Measurements from ENCODE around the gene LIPC.

The LIPC gene

GRCh38 chr15:58431221-58432149 is at the start of gene LIPC:
LIPC (plus strand) TSS chr15:58431991; CDS start chr15:58432033, 42 bp downstream.
- DNase-seq, result no peak

- DNase-seq, result peak; percentile 17 to 28
Observed at GRCh38 chr15:58383876-58384275, 47.9 kb upstream of the LIPC start.

- DNase-seq, result no peak
Observed at GRCh38 chr15:58384667-58385066, 47.1 kb upstream of the LIPC start.

GRCh38 chr15:58386081-58386480 is 45.7 kb upstream of the LIPC start:
- no peak for DNase-seq

- DNase-seq, result no peak
Observed at GRCh38 chr15:58386641-58387040, 45.1 kb upstream of the LIPC start.

- no peak for DNase-seq
Observed at GRCh38 chr15:58387130-58387529, 44.7 kb upstream of the LIPC start.

- no peak for DNase-seq
Observed at GRCh38 chr15:58388211-58388610, 43.6 kb upstream of the LIPC start.

GRCh38 chr15:58390118-58390517 is 41.7 kb upstream of the LIPC start:
- no peak for DNase-seq

GRCh38 chr15:58390655-58391054 is 41.1 kb upstream of the LIPC start:
- DNase-seq, result no peak

- DNase-seq, result no peak
Observed at GRCh38 chr15:58391088-58391487, 40.7 kb upstream of the LIPC start.

- DNase-seq, result no peak
Observed at GRCh38 chr15:58392141-58392540, 39.6 kb upstream of the LIPC start.

GRCh38 chr15:58392611-58393161 is 39.1 kb upstream of the LIPC start:
- no peak for DNase-seq

GRCh38 chr15:58393241-58393662 is 38.5 kb upstream of the LIPC start:
- DNase-seq, result no peak

GRCh38 chr15:58396181-58396580 is 35.6 kb upstream of the LIPC start:
- DNase-seq, result no peak

GRCh38 chr15:58398071-58398470 is 33.7 kb upstream of the LIPC start:
- no peak for DNase-seq

GRCh38 chr15:58398643-58399042 is 33.1 kb upstream of the LIPC start:
- DNase-seq, result no peak

- no peak for DNase-seq
Observed at GRCh38 chr15:58399739-58400138, 32.1 kb upstream of the LIPC start.

GRCh38 chr15:58401276-58401675 is 30.5 kb upstream of the LIPC start:
- DNase-seq, result no peak

GRCh38 chr15:58401991-58402649 is 29.7 kb upstream of the LIPC start:
- DNase-seq, result no peak

- DNase-seq, result no peak
Observed at GRCh38 chr15:58403581-58403980, 28.2 kb upstream of the LIPC start.

- DNase-seq, result no peak
Observed at GRCh38 chr15:58404020-58404419, 27.8 kb upstream of the LIPC start.

GRCh38 chr15:58404722-58405121 is 27.1 kb upstream of the LIPC start:
- no peak for DNase-seq

GRCh38 chr15:58405865-58406264 is 25.9 kb upstream of the LIPC start:
- no peak for DNase-seq

GRCh38 chr15:58406811-58407210 is 25.0 kb upstream of the LIPC start:
- DNase-seq, result no peak

Measured in stimulated activated CD4-positive, alpha-beta T cell treated with anti-CD3 and anti-CD28 coated beads, Interleukin-4, amount 100 ng/mL, for 4 hours (primary cell).